Ishikawa (cell line): ENCODE results near the gene C2orf69.

ENCODE experiments used
- EP300 ChIP-seq: IDR thresholded peaks from 2 replicates; pipeline ENCODE4 v1.6.1; 2012; ENCODE audit warnings: borderline replicate concordance
- TF ChIP-seq, protein P1 (sequence below): IDR thresholded peaks from 2 replicates; pipeline ENCODE4 v1.6.1; 2012; ENCODE audit warnings: low read depth, mild to moderate bottlenecking

DNA sequence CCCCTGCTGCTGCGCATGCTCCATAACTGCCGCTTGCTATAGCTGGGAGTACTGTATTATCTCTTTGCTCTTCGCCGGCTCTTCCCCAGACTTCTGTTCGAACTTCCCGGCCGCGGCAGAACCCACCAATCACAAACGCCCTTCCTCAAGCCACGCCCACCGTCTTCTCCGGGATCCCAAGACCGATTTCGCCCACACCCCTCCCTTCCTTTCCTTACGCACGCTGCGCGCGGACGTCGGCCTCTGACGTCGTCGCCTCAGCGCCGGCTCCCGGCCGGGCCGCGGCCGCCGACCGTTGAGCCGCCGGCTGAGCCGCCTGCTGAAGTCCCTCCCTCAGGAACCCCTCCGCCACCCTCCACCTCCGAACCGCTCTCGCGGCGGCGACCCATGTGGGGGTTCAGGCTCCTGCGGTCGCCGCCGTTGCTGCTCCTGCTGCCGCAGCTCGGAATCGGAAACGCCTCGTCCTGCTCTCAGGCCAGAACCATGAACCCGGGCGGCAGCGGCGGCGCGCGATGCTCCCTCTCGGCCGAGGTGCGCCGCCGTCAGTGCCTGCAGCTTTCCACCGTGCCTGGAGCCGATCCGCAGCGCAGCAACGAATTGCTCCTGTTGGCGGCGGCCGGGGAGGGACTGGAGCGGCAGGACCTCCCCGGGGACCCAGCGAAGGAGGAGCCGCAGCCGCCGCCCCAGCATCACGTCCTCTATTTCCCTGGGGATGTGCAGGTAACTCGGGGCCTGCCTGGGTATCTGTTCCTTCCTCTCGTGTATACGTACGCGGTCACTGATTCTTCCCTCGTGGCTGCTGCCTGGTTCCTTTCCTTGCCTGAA, at the start of gene C2orf69:
- TF ChIP-seq, protein P1, sequence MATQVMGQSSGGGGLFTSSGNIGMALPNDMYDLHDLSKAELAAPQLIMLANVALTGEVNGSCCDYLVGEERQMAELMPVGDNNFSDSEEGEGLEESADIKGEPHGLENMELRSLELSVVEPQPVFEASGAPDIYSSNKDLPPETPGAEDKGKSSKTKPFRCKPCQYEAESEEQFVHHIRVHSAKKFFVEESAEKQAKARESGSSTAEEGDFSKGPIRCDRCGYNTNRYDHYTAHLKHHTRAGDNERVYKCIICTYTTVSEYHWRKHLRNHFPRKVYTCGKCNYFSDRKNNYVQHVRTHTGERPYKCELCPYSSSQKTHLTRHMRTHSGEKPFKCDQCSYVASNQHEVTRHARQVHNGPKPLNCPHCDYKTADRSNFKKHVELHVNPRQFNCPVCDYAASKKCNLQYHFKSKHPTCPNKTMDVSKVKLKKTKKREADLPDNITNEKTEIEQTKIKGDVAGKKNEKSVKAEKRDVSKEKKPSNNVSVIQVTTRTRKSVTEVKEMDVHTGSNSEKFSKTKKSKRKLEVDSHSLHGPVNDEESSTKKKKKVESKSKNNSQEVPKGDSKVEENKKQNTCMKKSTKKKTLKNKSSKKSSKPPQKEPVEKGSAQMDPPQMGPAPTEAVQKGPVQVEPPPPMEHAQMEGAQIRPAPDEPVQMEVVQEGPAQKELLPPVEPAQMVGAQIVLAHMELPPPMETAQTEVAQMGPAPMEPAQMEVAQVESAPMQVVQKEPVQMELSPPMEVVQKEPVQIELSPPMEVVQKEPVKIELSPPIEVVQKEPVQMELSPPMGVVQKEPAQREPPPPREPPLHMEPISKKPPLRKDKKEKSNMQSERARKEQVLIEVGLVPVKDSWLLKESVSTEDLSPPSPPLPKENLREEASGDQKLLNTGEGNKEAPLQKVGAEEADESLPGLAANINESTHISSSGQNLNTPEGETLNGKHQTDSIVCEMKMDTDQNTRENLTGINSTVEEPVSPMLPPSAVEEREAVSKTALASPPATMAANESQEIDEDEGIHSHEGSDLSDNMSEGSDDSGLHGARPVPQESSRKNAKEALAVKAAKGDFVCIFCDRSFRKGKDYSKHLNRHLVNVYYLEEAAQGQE, result no peak
- TF ChIP-seq EP300, result no peak
